Erythroblast (primary cell): Measurements from ENCODE around the gene ZNF835.

Experiments
- GATA1 ChIP-seq: IDR thresholded peaks from 2 replicates; pipeline ENCODE4 v1.6.1; 2011; ENCODE audit warnings: low read depth, mild to moderate bottlenecking, control low read depth, low read length, moderate library complexity
- POLR2A ChIP-seq: IDR thresholded peaks from 2 replicates; pipeline ENCODE4 v1.6.1; 2011; ENCODE audit warnings: mild to moderate bottlenecking, low read length

DNA sequence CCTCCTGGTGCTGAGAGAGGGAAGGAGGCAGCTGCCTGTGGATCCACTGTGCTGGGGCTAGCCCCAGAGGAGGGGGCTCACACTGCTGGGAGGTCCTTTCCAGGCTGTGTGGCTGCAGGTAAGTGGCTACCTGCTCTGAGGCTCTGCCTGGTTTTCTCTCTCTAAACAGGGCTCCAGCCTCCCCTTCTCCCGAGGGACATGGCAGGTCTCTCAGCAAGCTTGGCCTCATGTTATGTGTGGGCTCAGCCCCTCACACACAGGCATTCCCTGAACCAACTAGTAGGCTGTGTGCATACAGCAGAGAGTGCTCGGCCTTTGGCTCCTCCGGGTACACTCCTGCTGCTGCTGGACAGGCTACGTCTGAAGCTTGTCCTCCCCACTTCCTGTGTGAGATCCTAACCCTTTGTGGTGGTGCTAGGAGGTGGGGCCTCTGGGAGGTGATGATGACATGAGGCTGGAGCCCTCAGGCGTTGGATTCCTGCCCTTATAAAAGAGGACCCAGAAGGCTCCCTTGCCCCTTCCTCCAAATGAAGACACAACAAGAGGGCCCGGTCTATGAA is 4.2 kb downstream of the ZNF835 start:
- TF ChIP-seq POLR2A (no peak), GATA1 (no peak)
